HG03342 (cell line): ENCODE data around the gene TCF4.

Source experiments
- ATAC-seq: cut with Tn5 transposase; IDR thresholded peaks from one replicate; pipeline ENCODE4 v1.9.1; 2021; ENCODE audit warnings: mild to moderate bottlenecking, moderate library complexity; ENCODE audit not compliant: unreplicated experiment

TCF4 gene

GRCh38 chr18:55398858-55399257 is 189.1 kb downstream of the TCF4 start:
- ATAC-seq, result no peak

GRCh38 chr18:55396979-55397378 is 191.0 kb downstream of the TCF4 start:
- no peak for ATAC-seq

GRCh38 chr18:55396267-55396905 is 191.6 kb downstream of the TCF4 start:
- ATAC-seq, result no peak

GRCh38 chr18:55395799-55396198 is 192.2 kb downstream of the TCF4 start:
- ATAC-seq, result no peak

GRCh38 chr18:55390898-55391297 is 197.1 kb downstream of the TCF4 start:
- ATAC-seq, result no peak

- ATAC-seq, result no peak
Measured at GRCh38 chr18:55387139-55387984, 200.6 kb downstream of the TCF4 start.

GRCh38 chr18:55386545-55386944 is 201.4 kb downstream of the TCF4 start:
- ATAC-seq, result no peak

- ATAC-seq, result no peak
Measured at GRCh38 chr18:55385770-55386169, 202.2 kb downstream of the TCF4 start.

GRCh38 chr18:55384551-55385275 is 203.3 kb downstream of the TCF4 start:
- ATAC-seq, result no peak

GRCh38 chr18:55384115-55384514 is 203.9 kb downstream of the TCF4 start:
- ATAC-seq, result no peak

GRCh38 chr18:55382277-55382805 is 205.7 kb downstream of the TCF4 start:
- no peak for ATAC-seq

GRCh38 chr18:55381277-55381676 is 206.7 kb downstream of the TCF4 start:
- ATAC-seq, result no peak

GRCh38 chr18:55380589-55380988 is 207.4 kb downstream of the TCF4 start:
- ATAC-seq, result no peak

GRCh38 chr18:55376387-55376786 is 211.6 kb downstream of the TCF4 start:
- ATAC-seq, result peak; percentile 93

GRCh38 chr18:55375930-55376329 is 212.1 kb downstream of the TCF4 start:
- no peak for ATAC-seq

GRCh38 chr18:55374741-55375140 is 213.3 kb downstream of the TCF4 start:
- ATAC-seq, result no peak

- ATAC-seq, result no peak
Measured at GRCh38 chr18:55372209-55372608, 215.8 kb downstream of the TCF4 start.

- ATAC-seq, result no peak
Measured at GRCh38 chr18:55370936-55371335, 217.1 kb downstream of the TCF4 start.

- ATAC-seq, result no peak
Measured at GRCh38 chr18:55369346-55369745, 218.6 kb downstream of the TCF4 start.

GRCh38 chr18:55365342-55365741 is 222.7 kb downstream of the TCF4 start:
- no peak for ATAC-seq

- ATAC-seq, result no peak
Measured at GRCh38 chr18:55362303-55362702, 225.7 kb downstream of the TCF4 start.
